ENCODE data around the gene NXPE4.
"Not testable (repeated sequence)": the region's sequence is repeated elsewhere in the genome, so short reads cannot be mapped to it uniquely, and the experiment has no call there.

DNA sequence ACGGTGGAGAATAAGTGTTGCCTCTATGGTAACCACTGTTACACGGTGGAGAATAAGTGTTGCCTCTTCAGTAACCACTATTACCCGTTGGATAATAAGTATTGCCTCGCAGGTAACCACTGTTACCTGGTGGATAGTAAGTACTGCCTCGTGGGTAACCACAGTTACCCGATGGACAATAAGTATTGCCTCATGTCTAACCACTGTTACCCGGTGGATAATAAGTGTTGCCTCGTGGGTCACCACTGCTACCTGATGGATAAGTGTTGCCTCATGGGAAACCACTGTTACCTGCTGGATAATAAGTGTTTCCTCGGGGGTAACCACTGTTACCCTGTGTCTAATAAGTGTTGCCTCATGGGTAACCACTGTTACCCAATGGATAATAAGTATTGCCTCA, 16.6 kb upstream of the NXPE4 start:
- TF ChIP-seq EP300, POLR2A, CTCF (IDR thresholded peaks at IDR 0.05): not testable (repeated sequence)

All from ovary (tissue), 3 donors.